IPS DF 4.7 (cell line): ENCODE measurements around the gene CHST15.

Experiments used
- DNase-seq: peaks from one replicate; pipeline ENCODE4 v3.0.0-alpha.2; 2013; ENCODE audit warnings: low spot score; ENCODE audit errors: extremely low read depth

The CHST15 gene

GRCh38 chr10:124083047-124083739 is 10.2 kb downstream of the CHST15 start:
- no peak for DNase-seq

GRCh38 chr10:124082555-124082954 is 10.8 kb downstream of the CHST15 start:
- no peak for DNase-seq

- DNase-seq = no peak
Observed at GRCh38 chr10:124081547-124082140, 11.8 kb downstream of the CHST15 start.

GRCh38 chr10:124079864-124080263 is 13.5 kb downstream of the CHST15 start:
- DNase-seq = no peak

GRCh38 chr10:124078714-124079113 is 14.7 kb downstream of the CHST15 start:
- no peak for DNase-seq

GRCh38 chr10:124078028-124078427 is 15.4 kb downstream of the CHST15 start:
- no peak for DNase-seq

- no peak for DNase-seq
Observed at GRCh38 chr10:124077208-124077993, 16.0 kb downstream of the CHST15 start.

GRCh38 chr10:124076148-124076733 is 17.2 kb downstream of the CHST15 start:
- no peak for DNase-seq

- DNase-seq = no peak
Observed at GRCh38 chr10:124075231-124075955, 18.0 kb downstream of the CHST15 start.

- no peak for DNase-seq
Observed at GRCh38 chr10:124074501-124075109, 18.8 kb downstream of the CHST15 start.

GRCh38 chr10:124073978-124074377 is 19.4 kb downstream of the CHST15 start:
- no peak for DNase-seq

- DNase-seq = no peak
Observed at GRCh38 chr10:124072541-124072940, 20.9 kb downstream of the CHST15 start.

GRCh38 chr10:124072106-124072505 is 21.3 kb downstream of the CHST15 start:
- no peak for DNase-seq

- no peak for DNase-seq
Observed at GRCh38 chr10:124071141-124071540, 22.3 kb downstream of the CHST15 start.

GRCh38 chr10:124070666-124071065 is 22.7 kb downstream of the CHST15 start:
- DNase-seq = no peak

GRCh38 chr10:124069341-124070264 is 23.8 kb downstream of the CHST15 start:
- DNase-seq = no peak

GRCh38 chr10:124068929-124069328 is 24.5 kb downstream of the CHST15 start:
- DNase-seq = no peak

- DNase-seq = no peak
Observed at GRCh38 chr10:124067825-124068400, 25.5 kb downstream of the CHST15 start.
